GM12892 (cell line): ENCODE results near the gene NAA40.

Experiments
- DNase-seq: peaks from one replicate; pipeline ENCODE4 v3.0.0; 2011; ENCODE audit not compliant: insufficient read length
- FAIRE-seq: peaks from 2 replicates; lab custom pipeline; 2011; peaks lifted over from hg19 to GRCh38; lab: Jason Lieb, UNC
- POLR2A ChIP-seq: IDR thresholded peaks from 2 replicates; pipeline ENCODE4 v1.6.1; 2011; ENCODE audit warnings: low read depth, low read length, control low read depth
- POLR2AphosphoS5 ChIP-seq: IDR thresholded peaks from 2 replicates; pipeline ENCODE4 v1.6.1; 2011; ENCODE audit warnings: low read depth, low read length, control low read depth
- TAF1 ChIP-seq: IDR thresholded peaks from 2 replicates; pipeline ENCODE4 v1.6.1; 2011; ENCODE audit warnings: low read depth, mild to moderate bottlenecking, control low read depth, low read length, borderline replicate concordance

The NAA40 gene

DNA sequence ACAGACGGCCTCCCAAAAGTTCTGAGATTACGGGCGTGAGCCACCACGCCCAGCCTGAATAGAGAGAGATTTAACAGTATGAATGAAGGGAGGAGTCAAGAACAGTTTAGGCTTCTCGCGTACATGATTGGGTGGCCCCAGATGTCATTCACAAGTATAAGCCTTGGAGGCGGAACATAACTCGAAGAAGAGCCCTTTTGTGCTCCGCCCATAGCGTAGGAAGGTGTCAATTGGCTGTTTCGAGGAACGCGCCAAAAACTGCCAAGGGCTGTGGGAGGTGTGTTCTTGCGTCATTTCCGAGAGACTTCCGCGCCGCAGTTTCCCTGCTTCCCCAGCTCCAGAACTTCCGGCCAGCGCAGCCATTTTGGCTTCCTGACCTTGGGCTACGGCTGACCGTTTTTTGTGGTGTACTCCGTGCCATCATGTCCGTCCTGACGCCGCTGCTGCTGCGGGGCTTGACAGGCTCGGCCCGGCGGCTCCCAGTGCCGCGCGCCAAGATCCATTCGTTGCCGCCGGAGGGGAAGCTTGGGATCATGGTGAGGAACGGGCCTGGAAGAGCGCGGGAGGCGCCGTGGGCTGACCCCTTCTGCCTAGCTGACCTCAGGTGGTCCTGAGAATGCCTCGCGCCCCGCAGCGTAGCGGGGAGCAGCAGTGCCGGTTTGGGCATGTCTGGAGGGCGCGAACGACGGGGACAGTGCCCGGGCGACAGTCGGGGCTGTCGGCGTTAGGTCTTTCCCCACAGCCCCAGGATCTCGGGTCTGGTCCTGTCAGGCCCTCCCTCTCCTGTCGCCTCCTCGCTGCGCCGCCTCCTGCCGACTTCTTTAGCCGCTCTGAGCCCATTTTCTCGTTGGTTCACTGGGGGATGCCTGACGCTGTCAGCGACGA, 35.7 kb downstream of the NAA40 start, which contains the start of gene COX8A:
COX8A (plus strand) TSS at position 362 of the 885 bp plus-strand sequence; CDS start at position 423, 61 bp downstream.
- FAIRE-seq (peak; percentile 98), DNase-seq (peak; percentile 96)
- TF ChIP-seq POLR2AphosphoS5 (peak; percentile 89), POLR2A (peak; percentile 86), TAF1 (peak; percentile 78)

DNA sequence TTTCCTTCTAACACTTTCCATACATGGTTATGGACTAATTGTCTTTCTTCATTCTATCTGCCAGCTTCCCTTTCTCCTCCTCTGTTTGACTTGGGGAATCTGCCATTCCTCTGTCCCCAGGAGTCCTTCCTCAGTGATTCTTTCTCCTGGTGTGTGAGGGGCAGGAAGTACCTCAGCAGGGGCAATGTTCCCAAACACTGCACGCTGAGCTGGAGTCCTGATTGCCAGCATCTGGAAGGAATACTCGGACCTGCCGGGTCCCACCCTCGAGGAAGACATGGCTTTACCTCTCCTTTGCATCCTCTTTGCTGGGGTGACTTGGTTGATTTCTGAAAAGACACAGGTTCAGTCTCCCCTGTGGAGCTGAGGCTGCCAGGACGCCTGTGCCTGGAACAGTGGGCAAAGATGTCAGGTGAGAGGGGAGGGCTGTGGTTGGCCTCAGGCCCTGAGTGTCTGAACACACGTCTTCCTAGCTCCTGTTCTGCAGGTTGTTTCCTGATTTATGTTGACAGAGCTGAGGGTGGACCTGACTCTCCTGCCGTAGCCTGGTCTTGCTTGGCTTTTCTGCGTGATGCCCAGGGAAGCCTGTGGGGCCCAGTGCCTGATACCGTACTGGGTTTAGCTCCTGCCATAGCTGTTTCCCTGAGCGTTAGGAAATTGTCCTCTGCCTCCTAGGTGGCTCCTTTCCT, 39.9 kb downstream of the NAA40 start:
- DNase-seq (no peak), FAIRE-seq (no peak)
- TF ChIP-seq POLR2A = no peak; the same call in 1 of the 2 replicates
- no peak for TF ChIP-seq TAF1
- TF ChIP-seq POLR2AphosphoS5 = no peak

DNA sequence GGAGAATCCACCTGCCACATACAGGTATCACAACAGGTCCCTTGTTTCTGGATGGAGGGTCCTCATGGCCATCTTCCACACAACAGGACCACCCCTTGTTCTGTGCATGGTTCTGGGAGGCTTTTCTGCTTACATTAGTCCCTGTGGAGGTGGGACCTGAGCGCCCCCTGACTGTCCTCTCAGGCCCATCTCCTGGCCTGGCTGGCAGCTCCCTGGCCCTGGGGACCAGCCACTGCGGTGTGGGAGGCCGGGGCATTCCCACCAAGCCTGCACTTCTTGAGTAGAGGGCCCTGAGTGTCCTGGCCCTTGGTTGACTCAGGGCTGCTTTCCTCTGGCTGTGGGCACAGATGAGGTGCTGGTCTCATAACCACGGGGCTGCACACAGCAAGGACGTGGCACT, 40.6 kb downstream of the NAA40 start:
- FAIRE-seq (no peak), DNase-seq (no peak)
- TF ChIP-seq POLR2AphosphoS5 = no peak
- TF ChIP-seq POLR2A = peak; percentile 11; the same call in 1 of the 2 replicates

DNA sequence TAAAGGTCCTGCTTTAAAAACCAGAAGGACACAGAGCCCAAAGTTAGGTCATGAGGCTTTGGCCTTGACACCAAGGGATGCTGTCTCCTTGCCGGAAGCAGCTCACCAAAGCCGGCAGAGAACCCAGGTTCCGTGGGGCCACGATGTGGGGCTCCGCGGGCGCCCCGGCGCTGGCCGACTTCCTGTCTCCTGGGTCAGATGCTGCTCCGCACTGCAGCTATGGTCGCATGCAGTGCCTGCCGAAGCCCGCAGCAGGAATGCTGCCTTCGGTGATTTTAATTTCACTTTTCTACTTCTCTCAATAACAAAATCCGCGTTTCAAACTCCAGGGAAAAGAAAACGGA, 47.0 kb downstream of the NAA40 start:
- DNase-seq (peak; percentile 70), FAIRE-seq (no peak)
- no peak for TF ChIP-seq TAF1
- TF ChIP-seq POLR2AphosphoS5 = no peak
- TF ChIP-seq POLR2A = no peak

DNA sequence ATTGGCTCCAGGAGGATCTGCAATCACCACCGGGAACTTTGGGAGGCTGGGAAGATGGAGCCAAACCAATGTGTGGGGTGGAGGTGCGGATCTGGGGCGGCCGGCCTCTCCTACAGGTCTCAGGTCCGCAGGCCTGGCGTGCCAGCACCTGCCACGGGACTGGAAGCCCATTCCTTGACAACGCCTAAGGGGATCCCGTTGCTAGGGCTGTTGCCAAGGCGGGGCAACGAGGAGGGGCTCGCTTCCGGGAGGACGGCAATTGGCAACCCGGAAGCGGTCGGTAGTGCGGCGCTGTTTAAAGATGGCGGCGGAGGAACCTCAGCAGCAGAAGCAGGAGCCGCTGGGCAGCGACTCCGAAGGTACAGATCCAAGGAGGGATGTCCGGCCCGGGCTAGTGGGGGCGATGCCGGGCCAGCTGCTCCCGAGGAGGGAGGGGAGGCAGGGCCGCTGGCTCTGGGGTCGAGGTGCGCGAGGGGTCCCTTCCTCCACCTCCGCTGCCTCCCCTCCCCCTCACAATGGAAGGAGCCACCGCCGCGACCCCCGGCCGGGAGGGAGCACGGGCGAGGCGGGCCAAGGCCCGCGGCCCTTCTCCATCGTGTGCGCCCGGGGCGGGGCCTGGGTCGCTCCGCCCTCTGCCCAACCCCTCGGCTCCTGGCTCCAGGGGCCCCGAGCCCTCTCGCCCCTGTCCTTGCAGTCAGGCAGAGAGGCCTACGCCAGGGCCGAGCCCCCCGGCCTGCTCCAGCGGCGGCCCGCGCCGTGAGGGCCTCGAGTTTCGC, 47.5 kb downstream of the NAA40 start, which contains the start of gene OTUB1:
OTUB1 (plus strand) TSS at position 283 of the 776 bp plus-strand sequence; CDS start at position 302, 19 bp downstream.
- DNase-seq = peak; percentile 98
- FAIRE-seq = peak; percentile 100

DNA sequence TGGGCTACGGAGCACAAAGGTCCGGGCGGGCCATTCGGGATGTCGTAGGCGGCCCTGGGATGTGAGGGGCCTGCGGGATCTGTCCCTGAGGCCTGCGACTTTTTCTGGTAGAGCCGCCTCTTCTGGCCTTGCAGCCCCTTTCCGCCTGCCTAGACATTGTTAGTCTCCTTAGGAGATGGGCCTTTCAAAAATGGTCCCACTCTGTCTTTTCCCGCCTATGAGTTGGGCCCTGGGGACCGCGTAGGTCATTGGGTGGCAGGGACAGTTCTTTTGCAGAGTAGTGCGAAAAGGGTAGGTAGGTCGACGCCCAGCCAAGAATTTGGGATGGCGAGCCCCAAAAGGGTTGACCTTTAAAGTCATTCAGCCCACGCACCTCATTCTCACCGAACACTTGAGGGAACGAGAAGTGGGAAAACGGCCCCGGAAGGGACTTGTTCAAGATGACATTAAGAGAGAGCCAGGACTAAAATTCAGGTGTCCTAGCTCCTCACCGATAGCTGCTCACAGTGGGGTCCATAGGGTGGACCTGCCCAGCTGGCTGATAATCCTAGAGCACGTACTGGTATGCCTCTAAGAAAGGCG, 48.2 kb downstream of the NAA40 start:
- no peak for DNase-seq
- TF ChIP-seq POLR2AphosphoS5 (no peak), POLR2A (no peak), TAF1 (no peak)
- no peak for FAIRE-seq

More for the DNA sequence above, 47.5 kb downstream of the NAA40 start, which contains the start of gene OTUB1:
- peak; percentile 82 for TF ChIP-seq POLR2AphosphoS5
- TF ChIP-seq POLR2A = peak; percentile 89
- TF ChIP-seq TAF1 = peak; percentile 95

DNA sequence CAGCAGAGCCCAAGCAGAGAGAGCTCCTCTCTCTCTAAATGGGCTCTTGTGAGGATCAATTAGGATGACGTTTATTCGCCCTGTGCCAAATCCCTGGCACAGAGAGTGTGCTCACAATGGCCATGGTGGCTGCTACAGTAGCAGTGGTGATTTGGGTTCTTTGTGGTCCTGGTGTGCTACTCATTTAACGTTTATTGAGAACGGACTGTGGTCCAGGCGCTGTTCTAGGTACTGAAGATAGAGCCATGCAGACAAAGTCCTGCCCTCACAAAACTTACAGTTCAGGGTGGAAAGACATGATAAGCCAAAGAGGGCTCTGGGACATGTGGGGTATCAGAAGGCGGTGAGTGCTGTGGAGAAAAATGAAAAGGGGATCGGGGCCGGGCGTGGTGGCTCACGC, 52.8 kb downstream of the NAA40 start:
- no peak for FAIRE-seq
- DNase-seq = no peak
- no peak for TF ChIP-seq POLR2A
- no peak for TF ChIP-seq TAF1
- no peak for TF ChIP-seq POLR2AphosphoS5

DNA sequence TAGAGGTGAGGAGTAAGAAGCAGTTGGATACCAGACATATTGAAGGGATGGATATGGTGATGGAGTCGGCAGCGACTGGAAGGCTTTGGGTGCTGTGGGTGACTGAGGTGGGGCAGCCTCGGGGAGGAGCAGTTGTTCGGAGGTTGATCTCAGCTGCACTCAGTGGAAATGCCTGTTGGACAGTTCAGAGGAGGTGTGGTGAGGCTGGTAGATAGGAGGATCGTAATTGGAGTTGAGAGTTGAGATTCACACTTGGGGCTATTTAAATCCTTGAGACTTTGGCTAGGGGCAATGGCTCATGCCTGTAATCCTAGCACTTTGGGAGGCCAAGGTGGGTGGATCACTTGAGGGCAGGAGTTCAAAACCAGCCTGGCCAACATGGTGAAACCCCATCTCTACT, 54.3 kb downstream of the NAA40 start:
- FAIRE-seq (no peak), DNase-seq (no peak)
- TF ChIP-seq POLR2AphosphoS5 (no peak), POLR2A (no peak), TAF1 (no peak)

DNA sequence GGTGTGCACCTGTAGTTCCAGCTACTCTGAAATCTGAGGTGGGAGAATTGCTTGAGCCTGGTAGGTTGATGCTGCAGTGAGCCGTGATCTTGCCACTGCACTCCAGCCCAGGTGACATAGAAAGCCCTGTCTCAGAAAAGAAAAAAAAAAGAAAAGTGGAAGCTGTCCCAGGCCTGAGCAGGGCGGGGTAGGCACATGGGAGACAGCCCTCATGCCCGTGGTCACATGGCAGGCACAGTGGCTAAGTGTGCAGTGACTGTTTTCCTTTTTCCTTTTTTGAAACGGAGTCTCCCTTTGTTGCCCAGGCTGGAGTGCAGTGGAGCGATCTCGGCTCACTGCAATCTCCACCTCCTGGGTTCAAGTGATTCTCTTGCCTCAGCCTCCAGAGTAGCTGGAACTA, 55.2 kb downstream of the NAA40 start:
- TF ChIP-seq POLR2A (no peak), POLR2AphosphoS5 (no peak), TAF1 (no peak)
- DNase-seq (no peak), FAIRE-seq (no peak)

DNA sequence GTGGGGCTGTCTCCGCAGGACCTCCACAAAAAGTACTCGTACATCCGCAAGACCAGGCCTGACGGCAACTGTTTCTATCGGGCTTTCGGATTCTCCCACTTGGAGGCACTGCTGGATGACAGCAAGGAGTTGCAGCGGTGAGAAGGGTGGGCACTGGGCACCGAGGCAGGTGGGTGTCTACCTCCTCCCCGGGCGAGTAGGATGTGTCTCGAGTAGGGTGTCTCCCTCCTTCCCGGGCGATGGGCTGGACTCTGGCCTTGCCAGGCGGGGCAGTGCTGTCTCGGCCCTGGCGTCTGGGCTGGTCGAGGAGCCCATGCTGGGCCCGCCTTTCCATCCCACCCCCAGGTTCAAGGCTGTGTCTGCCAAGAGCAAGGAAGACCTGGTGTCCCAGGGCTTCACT, 57.7 kb downstream of the NAA40 start:
- no peak for FAIRE-seq

DNA sequence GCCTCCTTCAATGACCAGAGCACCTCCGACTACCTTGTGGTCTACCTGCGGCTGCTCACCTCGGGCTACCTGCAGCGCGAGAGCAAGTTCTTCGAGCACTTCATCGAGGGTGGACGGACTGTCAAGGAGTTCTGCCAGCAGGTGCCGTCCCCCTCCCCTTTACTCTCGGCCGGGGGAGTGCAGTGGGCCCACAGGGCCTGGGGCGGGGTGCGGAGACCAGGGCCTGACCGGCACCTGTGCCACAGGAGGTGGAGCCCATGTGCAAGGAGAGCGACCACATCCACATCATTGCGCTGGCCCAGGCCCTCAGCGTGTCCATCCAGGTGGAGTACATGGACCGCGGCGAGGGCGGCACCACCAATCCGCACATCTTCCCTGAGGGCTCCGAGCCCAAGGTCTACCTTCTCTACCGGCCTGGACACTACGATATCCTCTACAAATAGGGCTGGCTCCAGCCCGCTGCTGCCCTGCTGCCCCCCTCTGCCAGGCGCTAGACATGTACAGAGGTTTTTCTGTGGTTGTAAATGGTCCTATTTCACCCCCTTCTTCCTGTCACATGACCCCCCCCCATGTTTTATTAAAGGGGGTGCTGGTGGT, 58.4 kb downstream of the NAA40 start:
- TF ChIP-seq TAF1 (no peak), POLR2A (no peak), POLR2AphosphoS5 (no peak)
- no peak for FAIRE-seq
- DNase-seq = no peak

More for the DNA sequence above, 57.7 kb downstream of the NAA40 start:
- DNase-seq = no peak
- no peak; the same call in 1 of the 2 replicates for TF ChIP-seq POLR2AphosphoS5
- no peak for TF ChIP-seq TAF1
- no peak for TF ChIP-seq POLR2A
